Measurements from ENCODE around the gene CEP170B.

- TF ChIP-seq ISL1 (CRISPR knock-in tag; IDR thresholded peaks at IDR 0.05) (no peak), PATZ1 (CRISPR knock-in tag; IDR thresholded peaks at IDR 0.05; ENCODE audit: borderline replicate concordance) (no peak), SNAI2 (CRISPR knock-in tag; IDR thresholded peaks at IDR 0.05) (peak; percentile 40; the same call in 1 of the 2 replicates), RARB (CRISPR knock-in tag; IDR thresholded peaks at IDR 0.05) (no peak), CSDC2 (CRISPR knock-in tag; IDR thresholded peaks at IDR 0.05) (no peak), ESRRG (CRISPR knock-in tag; IDR thresholded peaks at IDR 0.05) (no peak)
- TF ChIP-seq, protein P1, sequence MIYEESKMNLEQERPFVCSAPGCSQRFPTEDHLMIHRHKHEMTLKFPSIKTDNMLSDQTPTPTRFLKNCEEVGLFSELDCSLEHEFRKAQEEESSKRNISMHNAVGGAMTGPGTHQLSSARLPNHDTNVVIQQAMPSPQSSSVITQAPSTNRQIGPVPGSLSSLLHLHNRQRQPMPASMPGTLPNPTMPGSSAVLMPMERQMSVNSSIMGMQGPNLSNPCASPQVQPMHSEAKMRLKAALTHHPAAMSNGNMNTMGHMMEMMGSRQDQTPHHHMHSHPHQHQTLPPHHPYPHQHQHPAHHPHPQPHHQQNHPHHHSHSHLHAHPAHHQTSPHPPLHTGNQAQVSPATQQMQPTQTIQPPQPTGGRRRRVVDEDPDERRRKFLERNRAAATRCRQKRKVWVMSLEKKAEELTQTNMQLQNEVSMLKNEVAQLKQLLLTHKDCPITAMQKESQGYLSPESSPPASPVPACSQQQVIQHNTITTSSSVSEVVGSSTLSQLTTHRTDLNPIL (CRISPR knock-in tag; IDR thresholded peaks at IDR 0.05; ENCODE audit: low read depth), result no peak
Observed at GRCh38 chr14:104881369-104881979, 16.4 kb downstream of the CEP170B start.

Measured in SK-N-SH treated with all-trans-retinoic acid at 6 μM for 48 hours (cell line).